ENCODE measurements around the gene RGS18.

DNA sequence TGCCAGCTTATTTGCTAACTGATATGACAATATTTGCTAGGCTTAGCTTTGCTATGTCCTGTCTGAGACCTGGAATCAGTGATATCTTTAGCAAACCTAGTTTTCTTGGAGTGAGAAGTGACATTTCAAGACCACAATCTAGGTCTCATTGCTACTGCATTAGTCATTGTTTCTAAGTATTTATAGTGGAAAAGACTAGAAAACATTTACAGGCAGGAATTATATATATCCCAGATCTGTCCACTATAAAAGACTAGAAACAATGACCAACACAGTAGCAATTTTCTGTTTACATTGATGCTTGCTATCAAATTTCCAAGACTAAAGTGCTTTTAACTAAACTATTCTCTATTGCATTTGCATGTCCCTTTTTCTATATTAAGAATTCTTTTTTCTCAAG, 5.0 kb upstream of the RGS18 start:
- TF ChIP-seq, protein P1, sequence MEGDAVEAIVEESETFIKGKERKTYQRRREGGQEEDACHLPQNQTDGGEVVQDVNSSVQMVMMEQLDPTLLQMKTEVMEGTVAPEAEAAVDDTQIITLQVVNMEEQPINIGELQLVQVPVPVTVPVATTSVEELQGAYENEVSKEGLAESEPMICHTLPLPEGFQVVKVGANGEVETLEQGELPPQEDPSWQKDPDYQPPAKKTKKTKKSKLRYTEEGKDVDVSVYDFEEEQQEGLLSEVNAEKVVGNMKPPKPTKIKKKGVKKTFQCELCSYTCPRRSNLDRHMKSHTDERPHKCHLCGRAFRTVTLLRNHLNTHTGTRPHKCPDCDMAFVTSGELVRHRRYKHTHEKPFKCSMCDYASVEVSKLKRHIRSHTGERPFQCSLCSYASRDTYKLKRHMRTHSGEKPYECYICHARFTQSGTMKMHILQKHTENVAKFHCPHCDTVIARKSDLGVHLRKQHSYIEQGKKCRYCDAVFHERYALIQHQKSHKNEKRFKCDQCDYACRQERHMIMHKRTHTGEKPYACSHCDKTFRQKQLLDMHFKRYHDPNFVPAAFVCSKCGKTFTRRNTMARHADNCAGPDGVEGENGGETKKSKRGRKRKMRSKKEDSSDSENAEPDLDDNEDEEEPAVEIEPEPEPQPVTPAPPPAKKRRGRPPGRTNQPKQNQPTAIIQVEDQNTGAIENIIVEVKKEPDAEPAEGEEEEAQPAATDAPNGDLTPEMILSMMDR (IDR thresholded peaks at IDR 0.05) = no peak
- TF ChIP-seq RFX5 (IDR thresholded peaks at IDR 0.05) = no peak
- TF ChIP-seq FOSL2 (IDR thresholded peaks at IDR 0.05) = no peak
- no peak for TF ChIP-seq FOSL2 (CRISPR knock-in tag; IDR thresholded peaks at IDR 0.05)
- TF ChIP-seq RAD21 (conservative IDR thresholded peaks at IDR 0.05 in 1 of 2, IDR thresholded peaks at IDR 0.05 in 1 of 2) = no peak
